ACC112 (cell line): ENCODE measurements around the gene ZFP36.
"Not testable (repeated sequence)": the region's sequence is repeated elsewhere in the genome, so short reads cannot be mapped to it uniquely, and the experiment has no call there.

Experiments
- H2AFZ ChIP-seq: fragments of 200-600 bp; sonication (generic); one replicate; pipeline ENCODE4 v1.6.0; 2017; ENCODE audit warnings: antibody characterized with exemption, low read length; ENCODE audit not compliant: unreplicated experiment
- H3K27ac ChIP-seq: fragments of 200-600 bp; sonication (generic); 2 replicates; pipeline ENCODE4 v1.5.1; 2014; ENCODE audit warnings: low read depth, mild to moderate bottlenecking, antibody characterized with exemption, low read length, moderate library complexity
- H3K27me3 ChIP-seq: fragments of 200-600 bp; sonication (generic); 2 replicates; pipeline ENCODE4 v1.6.1; 2014; ENCODE audit warnings: mild to moderate bottlenecking, antibody characterized with exemption, low read length, moderate library complexity, mixed read lengths; ENCODE audit not compliant: insufficient read depth
- H3K36me3 ChIP-seq: fragments of 200-600 bp; sonication (generic); 2 replicates; pipeline ENCODE4 v1.6.1; 2016; ENCODE audit warnings: mild to moderate bottlenecking, antibody characterized with exemption, low read length, moderate library complexity, mixed read lengths; ENCODE audit not compliant: insufficient read depth
- H3K4me1 ChIP-seq: fragments of 200-600 bp; sonication (generic); one replicate; pipeline ENCODE4 v1.6.1; 2016; ENCODE audit warnings: low read length, mixed read lengths; ENCODE audit not compliant: insufficient read depth, unreplicated experiment, control insufficient read depth
- H3K4me3 ChIP-seq: fragments of 200-600 bp; sonication (generic); 2 replicates; pipeline ENCODE4 v1.5.1; 2014; ENCODE audit warnings: mild to moderate bottlenecking, low read depth, low read length
- H3K79me2 ChIP-seq: fragments of 200-600 bp; sonication (generic); one replicate; pipeline ENCODE4 v1.6.0; 2016; ENCODE audit warnings: low read length; ENCODE audit not compliant: control insufficient read depth, unreplicated experiment, insufficient read depth

The ZFP36 gene

DNA sequence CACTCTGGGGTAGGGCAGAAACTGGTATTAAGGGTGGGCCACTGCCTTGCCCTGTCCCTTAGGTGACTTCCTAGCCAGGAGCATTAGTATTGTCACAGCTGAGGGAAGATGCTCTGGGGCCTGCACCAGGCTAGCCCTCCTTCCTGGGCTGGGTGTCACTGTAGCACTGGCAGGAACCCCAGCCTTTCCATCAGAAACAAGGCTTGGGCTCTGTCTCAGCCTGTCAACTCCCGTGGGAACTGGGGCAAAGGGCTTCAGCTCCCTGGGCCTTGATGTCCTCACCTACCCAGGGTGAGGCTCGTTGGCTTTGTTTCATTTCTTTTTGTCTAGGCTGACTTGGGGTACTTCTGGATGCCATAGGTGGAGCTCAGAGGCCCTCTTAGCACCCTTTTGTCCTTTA is 33.7 kb upstream of the ZFP36 start:
- no peaks in the 10 kb centered on the region for H3K27me3 ChIP-seq
- H3K79me2 ChIP-seq = no peaks in the 10 kb centered on the region
- no peak overlapping the region for H3K4me3 ChIP-seq
- H2AFZ ChIP-seq = no peak overlapping the region
- peaks cover 18% of the 10 kb centered on the region for H3K4me1 ChIP-seq
- peaks cover 6% of the 10 kb centered on the region; the same call in 1 of the 2 replicates for H3K36me3 ChIP-seq
- H3K27ac ChIP-seq = peak overlapping the region; percentile 91

DNA sequence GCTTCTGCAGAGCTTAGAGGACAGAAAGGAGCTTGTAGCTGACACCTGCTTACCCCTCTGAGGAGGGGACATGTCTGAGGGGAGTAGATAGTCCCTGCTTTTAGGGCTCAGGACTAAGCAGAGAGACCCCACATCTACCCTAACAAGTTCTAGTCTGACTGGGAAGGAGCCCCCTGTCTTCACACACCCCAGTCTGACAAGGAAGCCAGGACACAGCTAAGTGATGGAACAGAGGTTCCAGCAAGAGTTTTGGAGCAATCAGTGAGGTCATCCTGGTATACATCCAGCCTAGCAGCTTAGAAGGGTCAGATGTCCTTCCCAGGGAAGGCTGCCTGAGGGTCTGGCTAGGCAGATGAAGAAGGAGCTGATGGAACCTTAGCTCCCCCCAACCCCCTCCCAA is 30.7 kb upstream of the ZFP36 start:
- Histone ChIP-seq H2AFZ (no peak overlapping the region), H3K36me3 (peaks cover under 1% of the 10 kb centered on the region; the same call in 1 of the 2 replicates), H3K4me1 (peaks cover 20% of the 10 kb centered on the region), H3K27ac (no peak overlapping the region), H3K4me3 (no peak overlapping the region), H3K79me2 (no peaks in the 10 kb centered on the region), H3K27me3 (no peaks in the 10 kb centered on the region)

DNA sequence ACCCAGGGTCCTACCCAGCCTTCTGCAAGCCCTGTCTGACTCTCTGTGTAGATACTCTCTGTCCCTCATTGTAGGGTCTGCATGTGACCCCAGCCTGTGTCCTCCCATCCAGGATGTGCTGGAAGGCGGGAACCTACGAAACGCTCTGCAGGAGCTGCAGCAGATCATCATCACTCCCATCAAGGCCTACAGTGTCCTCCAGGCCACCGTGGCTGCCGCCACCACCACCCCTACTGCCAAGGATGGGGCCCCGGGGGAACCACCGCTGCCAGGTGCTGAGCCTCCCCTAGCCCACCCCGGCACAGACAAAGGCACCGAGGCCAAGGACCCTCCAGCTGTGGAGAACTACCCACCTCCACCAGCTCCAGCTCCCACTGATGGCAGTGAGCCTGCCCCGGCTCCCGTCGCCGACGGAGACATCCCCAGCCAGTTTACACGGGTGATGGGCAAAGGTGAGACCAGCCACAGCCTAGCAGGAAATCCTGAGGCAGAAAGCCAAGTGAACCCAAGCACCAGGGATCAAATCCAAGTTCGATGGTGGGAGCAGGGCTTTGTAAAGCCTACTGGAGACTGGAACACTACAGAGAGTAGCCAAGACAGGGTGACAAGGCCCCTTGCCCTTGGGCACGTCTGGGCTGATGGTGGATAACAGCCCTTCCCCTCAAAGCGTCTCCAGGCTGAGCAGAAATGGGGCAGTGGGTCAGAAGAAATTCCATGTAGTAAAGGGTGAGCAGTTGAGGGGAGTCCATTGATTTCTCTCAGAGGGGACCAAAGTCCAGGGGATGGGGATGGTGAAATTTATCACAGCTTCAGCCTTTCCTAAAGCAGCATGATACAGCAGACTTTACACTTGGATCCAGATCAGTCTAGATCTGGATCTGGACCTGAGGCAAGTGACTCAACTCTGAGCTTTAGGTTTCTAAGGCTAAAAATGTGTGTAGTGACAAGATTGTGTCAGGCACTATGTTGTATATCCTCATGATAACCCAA is 29.0 kb upstream of the ZFP36 start:
- Histone ChIP-seq H3K4me3 (no peak overlapping the region), H3K36me3 (no peaks in the 10 kb centered on the region), H3K27me3 (no peaks in the 10 kb centered on the region), H3K27ac (no peak overlapping the region), H3K4me1 (peaks cover 24% of the 10 kb centered on the region), H2AFZ (no peak overlapping the region), H3K79me2 (no peaks in the 10 kb centered on the region)

DNA sequence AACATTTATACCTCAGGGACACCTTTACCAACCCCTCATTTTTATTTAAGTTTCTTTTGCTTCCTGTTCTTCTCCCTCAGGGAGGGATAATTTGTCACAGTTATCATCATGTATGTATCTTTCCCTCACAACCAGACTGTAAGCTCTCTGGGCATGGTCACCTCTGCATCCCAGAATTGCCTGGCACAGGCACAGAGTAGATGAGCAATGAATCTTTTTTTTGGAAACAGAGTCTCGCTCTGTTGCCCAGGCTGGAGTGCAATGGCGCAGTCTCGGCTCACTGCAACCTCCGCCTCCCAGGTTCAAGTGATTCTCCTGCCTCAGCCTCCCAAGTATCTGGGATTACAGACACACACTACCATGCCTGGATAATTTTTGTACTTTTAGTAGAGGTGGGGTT is 27.3 kb upstream of the ZFP36 start:
- H3K27me3 ChIP-seq, H2AFZ ChIP-seq, H3K27ac ChIP-seq, H3K36me3 ChIP-seq, H3K4me3 ChIP-seq, H3K79me2 ChIP-seq: not testable (repeated sequence)
- H3K4me1 ChIP-seq = peaks cover 16% of the 10 kb centered on the region

DNA sequence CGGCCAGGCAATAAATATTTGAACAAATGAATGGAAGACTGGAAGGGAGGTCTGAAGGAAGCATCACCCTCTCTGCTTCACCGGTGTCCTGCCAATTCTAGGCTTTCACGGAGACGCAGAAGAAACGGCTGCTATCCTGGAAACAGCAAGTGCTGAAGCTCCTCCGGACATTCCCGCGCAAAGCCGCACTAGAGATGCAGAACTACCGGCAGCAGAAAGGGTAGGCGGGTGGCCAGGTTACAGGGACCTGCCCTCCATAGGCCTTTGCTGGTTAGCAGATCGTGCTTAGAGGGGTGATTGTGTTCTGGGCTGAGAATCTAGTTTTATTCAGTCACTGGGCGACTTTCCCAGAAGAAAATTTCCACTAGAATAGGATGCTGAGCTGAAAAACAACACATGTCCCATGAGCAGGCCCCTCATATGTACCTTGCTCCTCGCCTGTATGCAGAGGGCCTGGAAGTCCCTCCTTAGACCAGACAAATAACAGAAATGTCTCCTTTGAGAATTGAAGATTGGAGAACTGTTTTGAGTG is 26.7 kb upstream of the ZFP36 start:
- no peak overlapping the region for H2AFZ ChIP-seq
- H3K27ac ChIP-seq = no peak overlapping the region
- no peak overlapping the region for H3K4me3 ChIP-seq
- no peaks in the 10 kb centered on the region for H3K79me2 ChIP-seq
- H3K36me3 ChIP-seq = no peaks in the 10 kb centered on the region
- H3K27me3 ChIP-seq = no peaks in the 10 kb centered on the region
- H3K4me1 ChIP-seq = peaks cover 16% of the 10 kb centered on the region

DNA sequence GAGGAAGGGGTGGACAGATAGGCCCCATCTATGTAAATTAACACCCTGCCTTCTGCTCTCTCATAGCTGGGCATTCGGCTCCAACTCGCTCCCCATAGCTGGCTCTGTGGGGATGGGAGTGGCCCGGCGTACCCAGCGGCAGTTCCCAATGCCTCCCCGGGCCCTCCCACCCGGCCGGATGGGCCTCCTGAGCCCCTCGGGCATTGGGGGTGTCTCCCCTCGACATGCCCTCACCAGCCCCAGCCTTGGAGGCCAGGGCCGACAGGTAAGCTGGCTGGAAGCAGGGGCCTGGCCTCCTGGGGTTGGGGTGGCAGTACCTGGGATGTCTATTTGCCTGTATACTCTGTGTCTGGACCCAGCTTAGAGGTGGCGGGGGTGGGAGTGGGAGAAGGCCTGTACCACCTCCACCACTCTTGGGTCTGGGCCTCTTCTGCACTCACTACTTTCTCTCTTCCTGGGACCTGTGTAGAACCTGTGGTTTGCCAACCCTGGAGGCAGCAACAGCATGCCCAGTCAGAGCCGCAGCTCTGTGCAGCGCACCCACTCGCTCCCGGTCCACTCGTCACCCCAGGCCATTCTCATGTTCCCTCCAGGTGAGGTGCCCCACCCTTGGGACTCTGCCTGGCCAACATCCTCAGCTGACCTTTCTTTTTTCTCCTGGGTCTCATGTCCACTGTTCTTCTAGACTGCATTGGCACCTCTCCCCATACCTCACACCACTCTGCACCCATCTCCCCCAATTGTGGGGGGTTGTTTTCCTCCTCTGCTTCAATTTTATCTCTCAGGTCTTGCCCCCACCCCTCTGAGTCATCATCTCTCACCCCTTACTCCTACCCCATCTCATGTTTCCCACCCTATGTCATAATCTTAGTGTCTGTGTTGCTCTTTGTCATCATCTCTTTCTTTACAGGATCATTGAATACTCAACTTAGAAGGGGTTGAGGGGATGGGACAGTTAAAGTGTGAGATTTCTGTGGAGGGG is 25.8 kb upstream of the ZFP36 start:
- Histone ChIP-seq H3K79me2 (no peaks in the 10 kb centered on the region), H3K36me3 (no peaks in the 10 kb centered on the region)

DNA sequence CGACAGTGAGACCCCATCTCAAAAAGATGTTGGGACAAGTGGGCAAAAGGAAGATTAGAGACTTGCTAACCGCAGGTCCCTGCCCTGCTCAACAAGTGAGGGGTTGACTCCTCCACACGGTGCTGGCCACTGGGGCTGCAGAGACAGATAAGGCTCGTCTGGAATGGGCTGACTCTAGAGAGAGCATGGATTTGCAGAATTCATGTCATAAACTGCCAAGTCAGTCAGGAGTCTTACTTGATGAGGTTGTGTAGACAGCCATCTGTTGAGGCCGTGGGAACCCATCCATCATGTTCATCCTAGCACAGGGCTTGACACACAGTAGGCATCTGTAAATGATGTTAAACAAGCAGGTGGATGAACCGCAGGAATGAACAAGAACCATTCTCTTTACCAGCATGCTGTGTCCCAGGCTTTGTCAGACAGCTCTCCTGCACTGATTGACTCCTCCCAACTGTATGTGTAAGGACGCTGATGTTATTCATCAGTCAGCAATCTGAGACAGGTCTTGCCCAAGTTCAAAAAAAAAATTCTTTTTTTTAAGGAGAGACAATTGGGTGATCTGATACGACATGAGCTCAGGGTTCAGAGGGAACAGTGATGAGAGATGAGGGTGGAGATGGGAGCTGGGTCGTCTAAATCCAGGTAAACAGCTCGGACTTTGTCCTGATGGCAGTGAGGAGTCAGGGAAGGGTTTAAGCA is 24.6 kb upstream of the ZFP36 start:
- Histone ChIP-seq H3K27me3 (no peaks in the 10 kb centered on the region), H3K4me1 (peaks cover 16% of the 10 kb centered on the region), H3K79me2 (no peaks in the 10 kb centered on the region), H3K4me3 (no peak overlapping the region), H3K36me3 (no peaks in the 10 kb centered on the region), H3K27ac (no peak overlapping the region), H2AFZ (no peak overlapping the region)

More for the DNA sequence above, 25.8 kb upstream of the ZFP36 start:
- no peaks in the 10 kb centered on the region for H3K27me3 ChIP-seq
- H3K4me1 ChIP-seq = peaks cover 16% of the 10 kb centered on the region
- no peak overlapping the region for H3K27ac ChIP-seq
- H3K4me3 ChIP-seq = no peak overlapping the region
- H2AFZ ChIP-seq = no peak overlapping the region

DNA sequence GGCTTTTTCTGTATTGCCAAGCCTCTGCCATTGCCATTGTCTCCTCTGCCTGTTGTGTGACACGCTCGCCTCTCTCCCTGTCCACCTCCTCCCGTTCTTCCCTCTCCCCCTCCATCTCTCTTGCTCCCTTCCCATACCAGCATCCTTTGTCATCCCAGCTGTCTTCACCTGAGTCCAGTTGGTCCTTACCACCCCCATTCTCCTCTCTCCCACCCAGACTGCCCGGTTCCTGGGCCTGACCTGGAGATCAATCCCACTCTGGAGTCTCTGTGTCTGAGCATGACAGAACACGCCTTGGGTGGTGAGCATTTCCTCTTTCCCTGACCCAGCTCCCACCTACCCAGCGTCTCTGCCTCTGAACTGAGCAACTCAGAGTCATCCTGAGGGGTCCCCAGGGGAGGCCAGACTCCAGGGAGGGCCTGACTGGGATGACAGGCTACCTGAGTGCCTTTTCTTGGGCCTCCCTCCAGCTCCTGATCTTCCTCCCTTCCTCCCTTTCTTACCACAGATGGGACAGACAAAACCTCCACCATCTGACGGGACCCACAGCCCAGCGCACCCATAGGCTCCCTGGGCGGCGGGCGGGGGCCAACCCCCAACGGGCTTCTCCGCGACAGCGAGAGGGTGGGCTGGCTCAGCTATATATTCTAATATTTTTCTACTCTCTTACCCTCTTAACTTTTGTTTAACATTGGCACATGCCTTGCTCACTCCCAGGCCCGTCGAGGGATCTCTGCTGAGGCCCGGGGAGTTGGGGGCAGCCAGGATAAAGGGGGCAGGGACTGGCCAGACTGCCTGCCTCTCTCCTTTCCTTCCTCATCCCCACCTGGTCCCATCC is 23.4 kb upstream of the ZFP36 start:
- peaks cover 16% of the 10 kb centered on the region for H3K4me1 ChIP-seq
- H2AFZ ChIP-seq = no peak overlapping the region
- no peaks in the 10 kb centered on the region for H3K27me3 ChIP-seq
- no peak overlapping the region for H3K27ac ChIP-seq
- peaks cover 3% of the 10 kb centered on the region; the same call in 1 of the 2 replicates for H3K36me3 ChIP-seq
- no peaks in the 10 kb centered on the region for H3K79me2 ChIP-seq
- no peak overlapping the region for H3K4me3 ChIP-seq

DNA sequence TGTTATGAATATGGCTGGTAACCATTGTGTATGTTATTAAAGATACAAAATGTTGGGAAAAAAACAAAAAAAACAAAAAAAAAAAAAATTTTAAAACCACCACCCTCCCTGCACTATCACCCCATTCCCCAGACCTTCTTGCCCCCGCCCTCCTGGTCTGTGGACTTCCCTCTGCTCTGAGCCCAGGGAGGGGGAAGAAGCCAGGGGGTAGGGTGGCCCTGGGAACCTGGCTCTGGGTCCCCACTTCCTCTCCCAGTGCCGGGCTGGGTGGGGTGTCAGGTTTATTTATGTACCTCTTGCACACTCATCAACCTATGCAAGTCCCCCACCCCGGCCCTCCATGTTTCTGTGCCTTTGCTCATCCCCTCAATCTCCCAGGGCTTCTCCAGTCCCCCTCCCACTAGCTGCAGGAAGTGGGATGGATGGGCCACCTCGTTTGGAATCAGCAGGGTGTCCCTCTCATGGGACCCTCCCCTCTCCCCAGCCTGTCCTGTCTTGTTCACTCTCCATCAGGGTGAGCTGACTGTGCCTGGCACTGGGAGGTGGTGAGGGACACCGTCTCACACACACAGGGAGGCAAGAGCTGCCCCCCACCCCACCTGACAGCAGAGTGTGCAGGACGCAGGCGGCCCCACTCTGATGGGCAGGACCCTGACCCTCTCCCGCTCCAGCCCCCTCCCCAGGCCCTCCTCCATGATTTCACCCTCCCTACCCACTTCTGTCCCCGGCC is 21.6 kb upstream of the ZFP36 start:
- no peaks in the 10 kb centered on the region for H3K27me3 ChIP-seq
- H3K79me2 ChIP-seq = peaks cover 3% of the 10 kb centered on the region
- peaks cover 20% of the 10 kb centered on the region for H3K4me1 ChIP-seq
- H3K4me3 ChIP-seq = no peak overlapping the region
- peaks cover 3% of the 10 kb centered on the region; the same call in 1 of the 2 replicates for H3K36me3 ChIP-seq
- H2AFZ ChIP-seq = no peak overlapping the region
- no peak overlapping the region for H3K27ac ChIP-seq
